HG02870 (cell line): Measurements from ENCODE around the gene LRRC37A.
"Not testable (repeated sequence)": the region's sequence is repeated elsewhere in the genome, so short reads cannot be mapped to it uniquely, and the experiment has no call there.

Experiments used
- ATAC-seq: cut with Tn5 transposase; IDR thresholded peaks from one replicate; pipeline ENCODE4 v1.9.1; 2021; ENCODE audit warnings: mild to moderate bottlenecking, moderate library complexity; ENCODE audit not compliant: unreplicated experiment

Gene LRRC37A

DNA sequence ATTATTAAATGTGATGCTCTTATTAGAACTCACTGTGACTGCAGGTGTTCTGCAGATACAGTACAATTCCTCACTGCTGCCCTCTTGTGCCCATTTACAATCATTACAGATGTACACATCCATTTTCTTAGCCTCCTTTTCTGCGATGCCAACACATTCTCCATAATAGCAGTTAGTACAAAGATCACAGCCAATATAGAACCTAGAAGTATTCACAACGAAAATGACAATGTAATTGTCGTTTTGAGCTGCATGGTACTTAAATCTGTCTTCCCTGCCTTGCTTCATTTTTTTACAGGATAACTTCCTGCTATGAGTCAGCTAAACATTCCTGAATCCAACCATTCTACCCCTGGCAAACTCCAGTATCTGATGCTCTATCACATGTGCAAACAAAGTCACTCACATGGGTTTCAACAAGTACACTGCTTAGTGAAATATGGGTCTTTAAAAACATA lies 8.1 kb upstream of the LRRC37A start:
- not testable (repeated sequence) for ATAC-seq

GRCh38 chr17:46287587-46287986 lies 7.3 kb upstream of the LRRC37A start:
- not testable (repeated sequence) for ATAC-seq

DNA sequence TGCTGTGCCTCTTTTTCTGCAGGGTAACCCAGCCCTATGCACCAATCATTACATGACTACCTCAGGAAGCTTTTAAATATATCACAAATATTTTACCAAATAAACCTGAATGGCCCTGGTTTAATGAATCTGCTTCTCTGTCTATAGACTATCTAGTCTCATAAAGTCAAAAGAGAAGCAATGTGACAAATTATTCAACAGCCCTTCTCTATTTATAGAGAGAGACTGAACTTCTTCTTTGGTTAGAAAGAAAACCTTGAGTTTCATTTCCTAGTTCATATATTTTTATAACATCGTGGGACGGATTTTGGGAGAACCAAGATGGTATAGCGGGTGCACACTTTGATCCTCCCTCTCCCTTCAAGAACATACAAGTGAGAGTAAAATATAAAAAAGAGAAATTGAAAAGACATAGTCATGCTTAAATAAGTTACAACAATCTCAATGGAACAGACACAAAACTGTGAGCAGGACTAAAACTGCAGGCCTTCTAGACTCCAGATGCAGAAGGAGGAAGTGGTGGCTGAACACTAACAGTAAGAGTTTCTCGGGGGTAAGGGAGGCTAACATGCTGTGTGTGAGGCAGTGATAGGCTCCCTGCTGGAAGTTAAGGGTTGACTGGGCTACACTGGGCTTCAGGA lies 3.9 kb upstream of the LRRC37A start:
- peak; percentile 95 for ATAC-seq

DNA sequence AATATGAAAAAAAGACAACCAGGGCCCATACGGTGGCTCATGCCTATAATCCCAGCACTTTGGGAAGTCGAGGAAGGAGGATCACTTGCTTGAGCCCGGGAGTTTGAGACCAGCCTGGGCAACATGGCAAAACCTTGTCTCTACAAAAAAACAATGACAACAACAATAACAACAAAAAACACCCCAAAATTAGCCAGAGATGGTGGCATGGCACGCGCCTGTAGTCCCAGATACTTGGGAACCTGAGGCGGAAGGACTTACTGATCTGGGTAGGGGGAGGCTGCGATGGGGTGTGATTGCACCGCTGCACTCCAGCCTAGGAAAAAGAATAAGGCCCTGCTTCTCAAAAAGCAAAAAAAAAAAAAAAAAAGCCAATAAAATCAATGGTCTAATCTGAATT lies 3.3 kb upstream of the LRRC37A start:
- not testable (repeated sequence) for ATAC-seq

GRCh38 chr17:46341220-46341619 lies 46.3 kb downstream of the LRRC37A start:
- not testable (repeated sequence) for ATAC-seq

GRCh38 chr17:46342131-46342530 lies 47.2 kb downstream of the LRRC37A start:
- ATAC-seq = not testable (repeated sequence)

DNA sequence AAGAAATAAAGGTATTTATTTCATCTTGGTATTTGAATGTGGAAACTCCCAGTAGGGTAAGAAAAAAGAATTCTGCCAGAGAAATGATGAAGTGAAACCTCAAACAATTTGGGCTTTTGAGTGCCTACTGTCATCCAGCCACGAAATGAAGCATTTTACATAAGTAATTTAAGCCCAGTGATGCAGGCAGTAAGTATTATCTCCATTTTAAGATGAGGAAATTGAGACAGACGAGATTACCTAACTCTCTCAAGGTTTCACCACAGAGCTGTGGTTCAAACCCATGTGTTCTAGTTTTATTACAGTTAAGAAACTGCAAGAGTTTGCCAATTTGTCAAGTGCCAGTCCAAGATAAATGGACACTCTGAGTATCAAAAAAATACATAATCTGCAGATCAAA lies 53.4 kb downstream of the LRRC37A start:
- ATAC-seq = not testable (repeated sequence)

DNA sequence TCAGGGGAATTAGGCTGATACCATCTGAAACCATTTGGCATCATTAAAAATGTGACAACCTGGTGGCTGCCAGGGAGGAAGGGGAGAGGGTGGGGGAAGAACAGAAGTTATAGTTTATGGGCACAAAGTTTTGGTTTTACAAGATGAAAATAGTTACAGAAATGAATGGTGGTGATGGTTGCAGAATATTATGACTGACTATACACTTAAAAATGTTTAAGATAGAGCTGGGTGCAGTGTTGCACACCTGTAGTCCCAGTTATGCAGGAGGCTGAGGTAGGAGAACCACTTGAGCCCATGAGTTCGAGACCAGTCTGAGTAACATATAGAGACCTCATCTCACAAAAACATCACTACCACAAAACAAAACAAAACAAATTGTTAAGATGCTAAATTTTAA lies 54.1 kb downstream of the LRRC37A start:
- not testable (repeated sequence) for ATAC-seq

DNA sequence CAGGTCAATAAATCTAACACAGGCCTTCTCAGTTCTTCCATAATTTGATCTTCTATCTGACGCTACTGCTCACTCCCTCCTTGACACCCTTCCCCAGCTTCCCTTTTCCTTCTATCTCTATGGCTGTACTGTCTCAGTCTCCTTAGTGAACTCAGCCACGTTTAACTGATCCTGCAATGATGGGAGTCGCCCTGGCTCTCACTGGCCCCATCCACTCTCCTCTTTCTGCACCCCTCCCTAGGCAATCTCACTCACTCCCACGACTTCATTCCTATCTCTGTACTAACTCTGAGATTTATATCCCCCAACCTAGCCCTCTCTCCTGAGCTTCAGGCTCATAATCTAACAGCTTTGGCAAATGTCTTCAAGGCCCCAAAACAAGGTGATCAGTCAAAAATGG lies 58.9 kb downstream of the LRRC37A start:
- not testable (repeated sequence) for ATAC-seq

DNA sequence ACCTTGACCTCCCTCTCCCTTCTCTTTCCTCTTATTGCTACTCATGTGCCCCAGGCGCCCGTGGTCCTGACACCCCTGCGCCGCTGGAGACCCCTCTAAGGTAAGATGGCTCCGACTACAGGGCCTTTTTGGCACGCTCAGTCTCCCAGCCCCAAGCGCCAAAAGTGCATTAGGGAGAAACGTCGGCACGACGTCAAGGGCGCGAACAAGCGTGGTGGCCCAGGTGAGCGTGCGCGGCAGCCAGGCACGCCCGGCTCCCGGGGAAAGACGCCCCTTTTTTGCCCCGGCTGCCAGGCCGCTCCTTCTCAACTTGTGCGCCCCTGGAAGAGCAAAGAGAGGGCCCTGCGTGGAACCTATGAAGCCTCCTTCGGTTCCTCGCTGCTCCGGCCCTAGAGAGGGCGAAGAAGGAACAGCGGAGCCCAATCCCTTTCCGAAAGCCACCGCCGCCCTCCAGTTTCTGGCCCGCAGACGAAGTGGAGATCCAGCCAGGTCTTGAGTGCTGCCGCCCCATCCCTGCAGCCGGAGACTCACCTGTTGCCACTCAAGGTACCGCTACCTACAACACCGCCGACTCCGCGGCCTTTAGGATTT lies 66.3 kb downstream of the LRRC37A start:
- peak; percentile 32 for ATAC-seq

DNA sequence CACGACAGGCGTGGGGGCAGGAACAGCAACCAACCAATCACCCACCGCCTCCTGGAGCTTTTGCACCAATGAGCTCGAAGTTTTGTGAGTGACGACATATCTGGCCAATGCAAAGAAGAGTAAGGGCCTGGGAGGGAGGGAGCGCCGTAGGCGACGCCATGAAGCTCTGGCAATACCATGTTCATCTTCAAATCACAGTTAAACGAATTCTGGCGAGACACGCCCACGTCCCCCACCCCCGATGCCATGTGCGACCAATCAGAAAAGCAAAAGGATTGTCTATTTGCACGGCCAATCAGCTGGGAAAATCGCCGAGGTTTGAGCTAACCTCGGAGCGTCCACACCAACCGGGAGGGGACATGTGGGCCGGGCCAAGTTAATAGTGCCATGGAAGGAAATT lies 66.8 kb downstream of the LRRC37A start, which contains the start of gene ARL17B:
ARL17B (minus strand) TSS at position 12 of the 400 bp plus-strand sequence. CDS start 3,369 bp downstream, outside the sequence.
- peak; percentile 96 for ATAC-seq

DNA sequence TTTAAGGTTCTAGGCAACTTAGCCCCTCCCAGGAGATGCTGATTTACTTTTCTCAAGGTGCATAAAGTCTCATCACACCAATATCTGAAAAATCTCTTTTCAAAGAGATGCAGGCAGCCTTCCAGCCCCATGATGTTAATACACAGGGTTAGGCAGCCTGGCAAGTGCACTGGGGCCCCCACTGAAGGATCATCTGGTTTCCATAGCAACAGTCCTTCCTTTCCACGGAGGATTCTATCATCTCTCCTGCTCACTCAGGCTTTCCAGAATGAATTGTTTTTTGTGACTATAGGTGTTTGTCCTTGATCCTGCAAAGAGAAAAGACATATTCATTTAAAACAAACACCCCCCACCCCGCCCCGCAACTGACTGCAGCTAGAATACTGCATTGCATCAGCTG lies 72.6 kb downstream of the LRRC37A start:
- ATAC-seq = not testable (repeated sequence)

DNA sequence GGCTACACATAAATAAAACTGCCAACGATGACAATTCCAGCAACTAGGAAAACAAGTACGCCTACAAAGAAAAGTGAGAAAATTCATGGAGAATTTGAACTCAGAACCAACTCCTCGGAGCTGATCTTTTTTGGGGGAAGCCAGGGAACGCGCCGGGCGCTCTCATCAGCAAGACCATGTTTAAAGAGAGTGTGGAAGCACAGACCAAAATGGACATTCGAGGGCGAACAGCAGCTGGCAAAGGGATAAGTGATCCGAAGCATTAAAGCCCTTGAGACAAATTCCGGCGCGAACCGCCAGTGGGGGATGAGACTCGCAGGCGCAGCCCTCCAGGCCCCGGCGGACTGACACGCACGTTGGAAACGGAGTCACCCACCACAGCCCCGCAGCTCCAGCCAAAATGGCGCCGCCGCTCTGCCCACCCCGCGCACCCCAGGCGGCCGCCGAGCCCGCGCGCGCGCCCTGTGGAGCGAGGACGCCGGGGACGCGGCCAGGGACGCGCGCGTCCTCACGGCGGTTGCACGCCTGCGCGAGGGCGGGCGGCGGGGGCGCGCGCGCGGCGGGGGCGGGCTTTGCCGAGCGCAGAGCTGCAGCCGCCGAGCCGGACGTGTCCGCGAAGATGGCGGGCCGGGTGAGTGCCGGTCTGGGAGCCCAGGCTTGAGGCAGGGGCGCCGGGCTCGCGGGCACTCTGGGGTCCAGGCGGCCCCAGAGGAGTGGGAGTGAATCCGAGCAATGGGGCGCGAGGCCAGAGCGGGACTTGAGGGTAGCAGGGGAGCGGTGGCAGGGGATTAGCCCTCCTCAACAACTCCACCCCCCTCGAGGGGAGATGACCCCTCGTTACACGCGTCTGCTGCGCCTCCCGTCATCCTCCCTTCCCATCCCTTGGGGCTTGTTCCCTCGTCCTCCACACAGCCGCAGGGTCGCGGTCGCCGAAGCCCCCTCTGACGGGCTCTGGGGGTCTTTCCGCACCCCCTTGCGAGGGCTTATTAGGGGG lies 77.6 kb downstream of the LRRC37A start:
- ATAC-seq = peak; percentile 56

DNA sequence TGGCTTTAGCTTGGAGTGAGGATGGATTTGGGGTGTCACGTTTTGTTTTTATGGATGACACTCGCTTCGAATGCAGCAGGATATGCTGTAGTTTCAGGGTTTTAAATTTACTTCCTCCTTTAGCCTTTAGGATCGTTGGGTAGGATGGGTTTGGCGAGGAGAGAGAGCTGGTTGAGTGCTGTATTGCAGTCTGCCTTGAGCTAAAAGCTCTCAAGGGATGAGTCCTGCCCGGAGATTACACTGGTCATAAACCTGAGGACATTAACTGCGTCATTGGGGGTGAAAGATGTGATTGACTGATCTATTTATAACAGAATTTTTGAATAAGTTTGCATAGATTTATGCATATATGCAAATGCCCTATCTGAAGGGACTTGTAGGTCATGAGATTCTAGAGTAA lies 78.5 kb downstream of the LRRC37A start:
- ATAC-seq = not testable (repeated sequence)

DNA sequence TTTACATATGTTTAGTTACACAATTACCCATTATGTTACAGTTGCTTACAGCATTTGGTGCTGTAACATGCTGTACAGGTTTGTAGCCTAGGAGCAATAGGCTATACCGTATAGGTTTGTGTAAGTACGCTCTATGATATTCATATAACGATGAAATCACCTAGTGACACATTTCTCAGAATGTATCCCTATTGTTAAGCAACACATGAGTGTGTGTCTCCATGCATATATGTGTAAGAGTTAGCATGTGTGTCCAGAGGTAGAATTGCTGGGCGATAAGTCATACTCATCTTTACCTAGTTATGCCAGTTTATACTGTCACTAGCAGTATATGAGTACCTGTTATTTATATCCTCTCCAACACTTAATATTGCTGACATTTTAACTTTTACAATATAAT lies 88.2 kb downstream of the LRRC37A start:
- ATAC-seq = not testable (repeated sequence)

DNA sequence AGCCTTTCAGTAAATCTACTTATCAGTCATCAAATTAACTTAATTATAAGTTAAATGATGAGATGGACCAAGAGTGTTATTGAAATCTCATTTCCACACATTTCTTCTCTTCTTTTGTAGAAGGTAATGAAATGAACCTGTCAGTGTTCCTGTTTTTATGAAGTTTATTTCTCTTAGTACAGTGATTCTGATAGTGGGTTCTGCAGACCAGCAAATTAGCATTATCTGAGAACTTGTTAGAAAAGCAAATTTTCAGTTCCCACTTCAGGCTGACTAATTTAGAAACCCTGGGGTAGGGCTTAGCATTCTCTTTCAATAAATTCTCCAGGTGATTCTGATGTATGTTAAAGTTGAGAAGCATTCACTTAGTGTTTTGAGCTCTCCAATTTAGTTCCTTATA lies 90.6 kb downstream of the LRRC37A start:
- not testable (repeated sequence) for ATAC-seq
